Suprapubic skin (tissue), 4 donors: ENCODE measurements around the gene LHFPL3. TPM values are rescaled to one million over a fixed set of nuclear protein-coding genes. Genes with fewer than 3 reads are reported as not detected.

Experiments used
- DNase-seq, 2 donors: peaks; one replicate each; pipeline ENCODE4 v3.0.0-alpha.2; 2019; ENCODE audit warnings: low spot score in 2 of 2
- H3K27ac ChIP-seq: fragments of 200-600 bp; sonication (generic); one replicate; pipeline ENCODE4 v1.5.1; 2019
- H3K27me3 ChIP-seq: fragments of 200-600 bp; sonication (generic); one replicate; pipeline ENCODE4 v1.5.1; 2019
- H3K36me3 ChIP-seq: fragments of 200-600 bp; sonication (generic); one replicate; pipeline ENCODE4 v1.5.1; 2019
- H3K4me1 ChIP-seq: fragments of 200-600 bp; sonication (generic); one replicate; pipeline ENCODE4 v1.5.1; 2019
- H3K4me3 ChIP-seq: fragments of 200-600 bp; sonication (generic); one replicate; pipeline ENCODE4 v1.5.1; 2019; ENCODE audit warnings: mild to moderate bottlenecking
- H3K9me3 ChIP-seq: fragments of 200-600 bp; sonication (generic); one replicate; pipeline ENCODE4 v1.5.1; 2019
- EP300 ChIP-seq: sonication (generic); formaldehyde crosslinking; IDR thresholded peaks from one replicate; pipeline ENCODE4 v1.6.1; 2017; ENCODE audit warnings: antibody characterized with exemption
- POLR2A ChIP-seq, 2 donors: fragments of 450-650 bp; IDR thresholded peaks; one replicate each; pipeline ENCODE4 v1.6.1; 2017; ENCODE audit warnings: antibody characterized with exemption in 2 of 2, mild to moderate bottlenecking in 2 of 2, moderate library complexity in 2 of 2
- POLR2AphosphoS5 ChIP-seq, 3 donors: sonication (generic); formaldehyde crosslinking; IDR thresholded peaks; one replicate each; pipeline ENCODE4 v1.6.1; 2017; ENCODE audit warnings: antibody characterized with exemption in 3 of 3
- WGBS: methylation state at CpG from one replicate; pipeline ENCODE4 v1.1.5; 2018; 5-methylcytosine and 5-hydroxymethylcytosine counted together
- total RNA-seq, 4 donors: library from RNA; depleted of rRNA; stranded (reverse); fragments of >200 nt; gene quantifications; one replicate each; pipeline ENCODE4 v1.1.0, GENCODE V29; 2016
- TF ChIP-seq, protein P1 (sequence below), 2 donors: fragments of 200-600 bp in 1 of 2; fragments of 450-650 bp in 1 of 2; sonication (generic) in 1 of 2; IDR thresholded peaks; one replicate each; pipeline ENCODE4 v1.5.1; 2016 to 2019; ENCODE audit warnings: antibody characterized with exemption in 2 of 2, mild to moderate bottlenecking in 1 of 2, moderate library complexity in 1 of 2

Gene LHFPL3
- total RNA-seq, 4 donors from 2014 or later = not detected

DNA sequence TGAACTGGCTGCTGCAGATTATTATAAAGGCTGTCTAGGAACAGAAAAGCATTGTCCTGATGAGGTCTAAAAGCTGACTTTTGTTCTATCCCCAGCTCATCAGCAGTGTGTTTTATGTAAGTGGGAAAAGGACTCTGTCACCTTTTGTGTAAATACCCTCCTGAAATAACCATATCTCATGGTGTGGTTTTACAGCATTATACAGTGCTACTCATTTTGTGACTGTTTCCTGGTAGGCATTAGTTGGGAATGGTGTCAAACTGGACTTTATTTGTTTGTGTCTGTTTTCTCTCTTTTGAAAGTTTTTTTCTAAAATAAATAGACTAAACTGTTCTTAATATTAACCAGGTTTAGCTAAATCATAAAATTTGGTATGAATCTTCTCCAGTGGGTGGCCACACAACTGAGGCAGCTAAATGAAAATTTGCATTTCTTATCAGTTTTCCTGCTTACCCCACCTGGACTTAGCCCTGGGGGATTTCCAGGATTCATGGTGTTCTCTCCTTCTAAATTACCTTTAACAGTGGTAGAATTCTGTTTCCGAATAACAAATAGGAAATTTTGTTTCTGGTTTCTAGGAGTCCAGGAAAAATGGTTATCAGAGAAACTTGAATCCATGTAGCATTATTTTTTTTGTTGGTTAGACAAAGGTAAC is 140.9 kb downstream of the LHFPL3 start:
- TF ChIP-seq, protein P1, sequence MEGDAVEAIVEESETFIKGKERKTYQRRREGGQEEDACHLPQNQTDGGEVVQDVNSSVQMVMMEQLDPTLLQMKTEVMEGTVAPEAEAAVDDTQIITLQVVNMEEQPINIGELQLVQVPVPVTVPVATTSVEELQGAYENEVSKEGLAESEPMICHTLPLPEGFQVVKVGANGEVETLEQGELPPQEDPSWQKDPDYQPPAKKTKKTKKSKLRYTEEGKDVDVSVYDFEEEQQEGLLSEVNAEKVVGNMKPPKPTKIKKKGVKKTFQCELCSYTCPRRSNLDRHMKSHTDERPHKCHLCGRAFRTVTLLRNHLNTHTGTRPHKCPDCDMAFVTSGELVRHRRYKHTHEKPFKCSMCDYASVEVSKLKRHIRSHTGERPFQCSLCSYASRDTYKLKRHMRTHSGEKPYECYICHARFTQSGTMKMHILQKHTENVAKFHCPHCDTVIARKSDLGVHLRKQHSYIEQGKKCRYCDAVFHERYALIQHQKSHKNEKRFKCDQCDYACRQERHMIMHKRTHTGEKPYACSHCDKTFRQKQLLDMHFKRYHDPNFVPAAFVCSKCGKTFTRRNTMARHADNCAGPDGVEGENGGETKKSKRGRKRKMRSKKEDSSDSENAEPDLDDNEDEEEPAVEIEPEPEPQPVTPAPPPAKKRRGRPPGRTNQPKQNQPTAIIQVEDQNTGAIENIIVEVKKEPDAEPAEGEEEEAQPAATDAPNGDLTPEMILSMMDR (IDR thresholded peaks at IDR 0.05) = no peak
- no peak for TF ChIP-seq POLR2A (IDR thresholded peaks at IDR 0.05)
- Histone ChIP-seq H3K27me3 (no peaks in the 10 kb centered on the region), H3K27ac (no peak overlapping the region), H3K4me1 (no peaks in the 10 kb centered on the region), H3K36me3 (no peaks in the 10 kb centered on the region), H3K4me3 (no peak overlapping the region), H3K9me3 (no peaks in the 10 kb centered on the region)
- DNase-seq = no peak
- 89% methylated on average over 1 of the region's 1 CpG for WGBS

DNA sequence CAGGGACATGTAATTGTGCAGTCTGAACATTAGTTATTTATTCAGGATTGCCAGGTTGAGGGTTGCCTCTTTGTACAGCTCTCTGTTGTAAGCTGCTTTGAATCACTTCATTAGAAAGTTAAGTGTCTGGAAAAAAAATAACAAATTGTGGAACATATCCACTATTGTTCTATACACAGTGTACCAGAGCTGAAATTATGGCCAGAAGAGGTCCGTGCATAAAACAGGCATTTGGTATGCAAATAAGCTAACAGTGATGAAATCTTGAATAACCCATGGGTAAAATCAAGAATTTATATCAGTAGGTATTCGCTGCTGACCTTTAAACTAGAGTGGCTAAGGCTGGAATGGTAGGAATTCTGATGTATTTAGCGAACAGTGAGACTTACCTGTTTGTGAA is 152.1 kb downstream of the LHFPL3 start:
- WGBS = 50% methylated on average over 3 of the region's 3 CpGs
- TF ChIP-seq, protein P1 (IDR thresholded peaks at IDR 0.05) = no peak
- TF ChIP-seq POLR2AphosphoS5 (IDR thresholded peaks at IDR 0.05) = no peak
- TF ChIP-seq POLR2A (IDR thresholded peaks at IDR 0.05) = no peak
- no peak for TF ChIP-seq EP300
- no peak for DNase-seq
- H3K36me3 ChIP-seq = no peaks in the 10 kb centered on the region
- no peak overlapping the region for H3K27ac ChIP-seq
- H3K27me3 ChIP-seq = no peaks in the 10 kb centered on the region
- no peaks in the 10 kb centered on the region for H3K9me3 ChIP-seq
- no peaks in the 10 kb centered on the region for H3K4me1 ChIP-seq
- no peak overlapping the region for H3K4me3 ChIP-seq

DNA sequence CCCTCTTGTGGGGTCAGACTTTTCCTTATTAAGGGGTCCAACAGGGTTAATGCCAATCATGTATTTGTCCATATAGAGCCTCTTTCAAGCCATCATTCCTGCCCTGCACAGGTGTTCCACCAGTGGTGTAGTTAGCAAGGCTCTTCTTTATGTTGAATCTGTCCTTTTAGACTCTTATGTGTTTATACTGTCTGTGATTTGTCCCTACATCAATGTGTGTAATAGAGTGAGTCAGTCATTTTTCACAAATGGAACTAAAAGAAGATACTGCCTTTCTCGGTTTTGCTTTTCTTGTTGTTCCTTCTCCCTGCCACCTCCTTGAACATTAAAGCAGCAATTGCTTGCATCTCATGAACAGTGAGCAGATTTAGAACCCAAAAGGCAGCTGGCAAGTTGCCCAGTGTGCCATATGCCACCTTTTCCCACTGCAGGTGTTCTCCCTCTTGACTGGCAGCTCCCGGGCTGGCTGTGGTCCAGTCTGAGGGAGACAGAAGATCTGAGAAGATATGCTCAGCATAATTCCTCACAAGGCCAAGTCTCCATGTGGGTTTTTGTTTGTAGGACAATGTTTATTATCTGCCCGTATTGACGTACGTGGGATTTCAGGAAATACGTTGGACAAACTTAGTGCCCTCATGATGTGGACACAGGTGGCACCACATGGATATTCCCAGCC is 154.1 kb downstream of the LHFPL3 start:
- H3K27me3 ChIP-seq = no peaks in the 10 kb centered on the region
- no peak overlapping the region for H3K27ac ChIP-seq
- WGBS = 78% methylated on average over 6 of the region's 6 CpGs
- H3K4me1 ChIP-seq = no peaks in the 10 kb centered on the region
- H3K36me3 ChIP-seq = no peaks in the 10 kb centered on the region
- TF ChIP-seq EP300 = no peak
- TF ChIP-seq, protein P1 (IDR thresholded peaks at IDR 0.05) = no peak
- TF ChIP-seq POLR2A (IDR thresholded peaks at IDR 0.05) = no peak
- TF ChIP-seq POLR2AphosphoS5 (IDR thresholded peaks at IDR 0.05) = no peak
- no peak overlapping the region for H3K4me3 ChIP-seq
- DNase-seq = no peak
- no peaks in the 10 kb centered on the region for H3K9me3 ChIP-seq

DNA sequence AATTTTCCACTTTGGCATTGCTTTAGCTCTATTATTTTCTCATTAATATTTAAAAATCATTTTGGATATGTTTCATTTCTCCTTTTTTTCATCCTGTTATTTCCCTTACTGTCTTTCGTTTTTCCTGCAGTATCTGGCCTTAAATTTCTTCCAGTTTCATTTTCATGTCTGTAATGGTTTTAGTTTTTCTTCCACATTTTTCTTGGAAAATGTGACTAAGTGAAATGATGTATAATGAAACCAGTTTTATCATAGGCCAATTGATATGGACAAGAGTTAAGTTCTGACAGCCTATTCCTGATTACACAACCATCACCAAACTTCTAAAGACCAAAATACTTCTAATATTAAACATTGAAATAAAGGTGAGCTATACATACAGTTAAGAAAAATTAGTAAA is 158.5 kb downstream of the LHFPL3 start:
- 57% methylated on average over 1 of the region's 1 CpG for WGBS
- DNase-seq = no peak
- Histone ChIP-seq H3K27ac (no peak overlapping the region), H3K9me3 (no peaks in the 10 kb centered on the region), H3K27me3 (no peaks in the 10 kb centered on the region), H3K36me3 (no peaks in the 10 kb centered on the region), H3K4me3 (no peak overlapping the region), H3K4me1 (no peaks in the 10 kb centered on the region)
- TF ChIP-seq POLR2AphosphoS5 (IDR thresholded peaks at IDR 0.05) = no peak
- TF ChIP-seq POLR2A (IDR thresholded peaks at IDR 0.05) = no peak
- TF ChIP-seq, protein P1 (IDR thresholded peaks at IDR 0.05) = no peak
- TF ChIP-seq EP300 = no peak

DNA sequence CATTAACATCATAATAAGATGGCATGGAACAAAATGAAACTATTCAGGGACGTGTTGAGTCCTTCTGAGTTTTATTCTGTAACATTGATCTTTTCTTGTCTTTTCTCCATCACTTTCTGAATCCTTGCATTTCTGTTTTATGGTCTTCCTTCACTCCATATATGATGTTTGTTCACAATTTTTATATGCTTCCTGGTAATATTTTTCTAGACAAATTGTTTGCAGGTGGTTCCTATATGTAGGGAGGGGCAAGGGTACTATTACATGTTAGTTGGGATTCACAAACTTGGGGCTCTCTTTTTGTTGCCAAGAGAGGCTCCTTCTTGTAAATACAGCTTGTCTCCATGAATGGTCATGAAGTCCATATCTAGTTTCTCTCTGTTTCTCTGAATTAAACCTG is 159.2 kb downstream of the LHFPL3 start:
- Histone ChIP-seq H3K4me1 (no peaks in the 10 kb centered on the region), H3K27me3 (no peaks in the 10 kb centered on the region), H3K27ac (no peak overlapping the region), H3K36me3 (no peaks in the 10 kb centered on the region), H3K9me3 (no peaks in the 10 kb centered on the region), H3K4me3 (no peak overlapping the region)
- whole genome bisulfite sequencing = 26% methylated on average over 1 of the region's 1 CpG
- no peak for DNase-seq
- TF ChIP-seq, protein P1 (IDR thresholded peaks at IDR 0.05) = no peak
- TF ChIP-seq EP300 (no peak), POLR2A (IDR thresholded peaks at IDR 0.05) (no peak), POLR2AphosphoS5 (IDR thresholded peaks at IDR 0.05) (no peak)
